Neural crest cell (in vitro differentiated cells): ENCODE measurements around the gene ZNF622. TPM values are rescaled to one million over a fixed set of nuclear protein-coding genes. Genes with fewer than 3 reads are reported as not detected.
A peak's percentile ranks its signal among the peaks of the same experiment; 100 is the strongest.

Experiments used
- DNase-seq: peaks from one replicate; pipeline ENCODE4 v3.0.0; 2021; ENCODE audit warnings: low read depth, mixed read lengths, low spot score
- H3K27ac Mint-ChIP-seq: one replicate; pipeline ENCODE4 v1.8.0; 2021; ENCODE audit warnings: mild to moderate bottlenecking, mixed read lengths; ENCODE audit not compliant: unreplicated experiment
- H3K27me3 Mint-ChIP-seq: 2 replicates; pipeline ENCODE4 v1.8.0; 2021; ENCODE audit warnings: low read depth, mild to moderate bottlenecking, mixed read lengths
- H3K36me3 Mint-ChIP-seq: 2 replicates; pipeline ENCODE4 v1.8.0; 2021; ENCODE audit warnings: low read depth, mild to moderate bottlenecking, mixed read lengths
- H3K4me1 Mint-ChIP-seq: 2 replicates; pipeline ENCODE4 v1.8.0; 2021; ENCODE audit warnings: mixed read lengths
- H3K4me3 Mint-ChIP-seq: one replicate; pipeline ENCODE4 v1.8.0; 2021; ENCODE audit warnings: mild to moderate bottlenecking, mixed read lengths
- H3K9me3 Mint-ChIP-seq: 2 replicates; pipeline ENCODE4 v1.8.0; 2021; ENCODE audit warnings: mixed read lengths
- CTCF ChIP-seq: fragments of 200-600 bp; sonication (generic); conservative IDR thresholded peaks from 2 replicates; pipeline ENCODE4 v1.5.0; 2021; ENCODE audit warnings: antibody characterized with exemption, mild to moderate bottlenecking
- total RNA-seq: library from RNA; stranded (reverse); gene quantifications from 2 replicates; pipeline ENCODE4 v1.2.1, GENCODE V29; 2021

Gene ZNF622
- total RNA-seq, 1 donor from 2014 or later: 24.0 TPM

DNA sequence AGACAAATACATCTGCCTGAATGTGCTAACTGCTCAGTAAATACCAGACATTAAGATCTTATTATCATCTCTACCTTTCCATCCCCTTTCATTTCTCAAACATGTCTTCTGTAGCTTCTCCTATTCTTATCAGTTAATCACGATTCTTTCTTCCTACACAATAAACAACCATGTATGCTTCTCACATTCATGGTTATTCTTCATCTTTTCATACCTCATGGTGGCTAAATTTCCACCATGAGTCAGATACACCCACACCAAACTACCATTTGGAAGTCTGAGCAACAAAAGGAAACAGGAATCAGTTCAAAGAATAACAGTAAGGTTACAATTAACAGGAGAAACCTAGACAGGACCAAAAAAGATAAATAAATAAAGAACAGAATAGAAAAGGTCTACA is 7.7 kb downstream of the ZNF622 start:
- H3K9me3 Mint-ChIP-seq: no peaks in the 10 kb centered on the region
- H3K36me3 Mint-ChIP-seq: peaks cover 4% of the 10 kb centered on the region
- H3K27me3 Mint-ChIP-seq: no peaks in the 10 kb centered on the region
- H3K4me3 Mint-ChIP-seq: no peak overlapping the region
- TF ChIP-seq CTCF: no peak
- H3K27ac Mint-ChIP-seq: no peak overlapping the region
- no peak for DNase-seq
- peaks cover 13% of the 10 kb centered on the region for H3K4me1 Mint-ChIP-seq

DNA sequence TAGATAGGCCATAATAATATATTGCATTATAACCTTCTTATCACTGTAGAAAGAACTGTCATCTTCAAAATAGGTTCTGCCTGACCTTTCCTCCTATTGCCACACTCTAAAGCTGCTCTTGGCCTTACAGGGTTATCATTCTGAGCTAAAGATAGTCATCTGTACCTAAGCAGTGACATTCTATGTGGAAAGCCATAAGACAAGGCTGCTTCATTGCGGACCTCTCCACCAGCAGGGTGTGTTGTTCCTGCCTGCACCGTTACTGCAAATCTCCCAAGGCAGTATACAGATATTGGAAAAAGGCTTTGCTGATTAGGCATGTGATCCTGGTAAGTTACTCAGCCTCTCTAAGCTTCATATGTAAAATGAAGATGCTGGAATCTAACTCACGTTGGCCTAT is 8.1 kb downstream of the ZNF622 start:
- no peaks in the 10 kb centered on the region for H3K27me3 Mint-ChIP-seq
- TF ChIP-seq CTCF: peak; percentile 14
- H3K36me3 Mint-ChIP-seq: peaks cover 4% of the 10 kb centered on the region
- H3K9me3 Mint-ChIP-seq: no peaks in the 10 kb centered on the region
- DNase-seq: no peak
- peaks cover 13% of the 10 kb centered on the region for H3K4me1 Mint-ChIP-seq
- no peak overlapping the region for H3K4me3 Mint-ChIP-seq
- no peak overlapping the region for H3K27ac Mint-ChIP-seq

DNA sequence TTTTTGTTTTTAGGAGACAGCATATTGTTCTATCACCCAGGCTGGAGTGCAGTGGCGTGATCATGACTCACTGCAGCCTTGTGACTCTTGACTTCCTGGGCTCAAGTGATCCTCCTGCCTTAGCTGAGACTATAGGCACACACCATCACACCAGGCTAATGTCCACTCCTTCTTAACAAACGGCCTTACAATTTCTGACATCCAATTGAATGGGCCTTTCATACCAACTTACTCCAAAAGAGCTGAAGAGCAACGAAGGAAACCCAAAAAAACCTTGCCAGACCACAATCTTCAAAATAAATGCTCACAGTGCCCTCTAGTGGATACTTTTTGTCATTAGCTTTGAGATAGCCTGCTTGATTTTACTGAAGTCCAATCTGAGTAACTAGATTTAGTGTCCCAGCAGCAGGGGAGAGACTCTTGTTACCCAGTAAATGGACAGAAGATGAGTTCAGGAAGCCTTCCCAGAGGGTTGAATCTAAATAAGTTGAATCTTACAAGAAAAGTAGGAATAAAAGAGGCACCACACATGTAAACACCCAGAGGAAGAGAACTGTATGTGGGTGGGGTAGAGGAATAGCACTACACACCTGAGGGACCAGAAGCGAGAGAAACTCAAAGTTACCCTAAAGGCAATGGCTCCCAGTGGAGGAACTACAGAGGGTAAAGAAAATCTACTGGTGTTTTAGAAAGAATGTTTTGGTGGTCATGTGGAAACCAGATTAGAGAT is 9.3 kb downstream of the ZNF622 start:
- Mint-ChIP-seq H3K27ac (peak overlapping the region; percentile 16), H3K36me3 (peaks cover 5% of the 10 kb centered on the region), H3K9me3 (no peaks in the 10 kb centered on the region), H3K27me3 (no peaks in the 10 kb centered on the region), H3K4me3 (no peak overlapping the region), H3K4me1 (peaks cover 9% of the 10 kb centered on the region)
- peak; percentile 12 for DNase-seq
- peak; percentile 84 for TF ChIP-seq CTCF

DNA sequence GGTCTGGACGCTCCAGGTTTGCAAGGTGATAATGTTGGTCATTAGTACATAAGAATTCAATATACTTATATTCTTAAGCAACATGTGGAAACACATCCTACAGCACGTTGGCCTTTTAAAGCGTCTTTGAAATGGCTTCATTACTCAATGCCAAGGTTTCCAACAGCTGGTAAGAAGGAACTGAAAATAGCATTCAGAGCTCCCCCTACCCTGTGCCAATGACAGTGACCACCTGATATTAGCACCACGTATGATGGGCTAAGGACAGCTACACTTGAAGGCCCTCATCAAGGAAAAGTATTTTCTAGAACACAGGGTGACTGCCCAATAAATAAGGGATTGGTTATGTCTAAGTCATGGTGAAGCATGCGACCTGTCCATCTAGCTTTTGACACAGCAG is 9.9 kb downstream of the ZNF622 start:
- peak overlapping the region; percentile 16 for H3K27ac Mint-ChIP-seq
- no peak overlapping the region for H3K4me3 Mint-ChIP-seq
- DNase-seq: no peak
- H3K4me1 Mint-ChIP-seq: peaks cover 6% of the 10 kb centered on the region
- peaks cover 4% of the 10 kb centered on the region for H3K36me3 Mint-ChIP-seq
- no peaks in the 10 kb centered on the region for H3K27me3 Mint-ChIP-seq
- H3K9me3 Mint-ChIP-seq: no peaks in the 10 kb centered on the region
- TF ChIP-seq CTCF: no peak

DNA sequence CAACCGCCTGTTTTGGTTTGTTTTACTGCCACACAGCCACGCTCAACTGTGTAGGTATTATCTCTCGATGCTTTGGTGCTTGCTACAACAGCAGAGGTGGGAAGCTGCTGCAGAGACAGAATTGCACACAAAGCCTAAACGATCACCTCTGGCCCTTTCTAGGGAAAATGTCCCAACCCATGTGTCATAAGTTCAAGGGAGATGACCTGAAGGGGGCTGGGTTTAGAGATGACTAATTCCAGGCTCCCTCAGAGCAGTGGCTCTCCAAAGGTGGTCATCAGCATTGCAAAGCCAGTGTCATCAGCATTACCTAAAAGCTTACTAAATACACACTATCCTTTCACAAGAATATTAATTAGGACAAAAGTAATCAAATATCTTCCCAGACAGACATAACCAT is 10.9 kb downstream of the ZNF622 start:
- no peaks in the 10 kb centered on the region for H3K27me3 Mint-ChIP-seq
- H3K9me3 Mint-ChIP-seq: no peaks in the 10 kb centered on the region
- H3K36me3 Mint-ChIP-seq: peaks cover 4% of the 10 kb centered on the region
- DNase-seq: no peak
- peaks cover 6% of the 10 kb centered on the region for H3K4me1 Mint-ChIP-seq
- H3K27ac Mint-ChIP-seq: no peak overlapping the region
- H3K4me3 Mint-ChIP-seq: no peak overlapping the region
- TF ChIP-seq CTCF: no peak
